Measurements from ENCODE around the gene TIMP2.

Gene TIMP2

DNA sequence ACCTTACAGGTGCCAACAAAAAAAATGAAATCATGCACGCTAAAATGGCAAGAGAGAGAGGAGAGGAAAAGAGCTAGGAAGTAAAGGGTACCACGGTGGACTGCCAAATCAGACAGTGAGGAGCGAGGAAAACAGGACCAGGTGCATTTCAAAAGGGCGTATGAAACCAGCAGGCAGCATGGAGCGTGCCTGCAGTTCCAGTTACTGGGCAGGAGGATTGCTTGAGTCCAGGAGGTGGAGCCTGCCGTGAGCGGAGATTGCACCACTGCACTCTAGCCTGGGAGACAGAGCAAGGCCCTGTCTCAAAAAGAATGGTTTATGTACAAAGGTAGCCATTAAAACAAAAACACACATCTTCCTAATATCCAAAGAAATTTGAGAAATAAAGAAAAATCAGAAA, 100.9 kb downstream of the TIMP2 start:
- TF ChIP-seq, protein P1, sequence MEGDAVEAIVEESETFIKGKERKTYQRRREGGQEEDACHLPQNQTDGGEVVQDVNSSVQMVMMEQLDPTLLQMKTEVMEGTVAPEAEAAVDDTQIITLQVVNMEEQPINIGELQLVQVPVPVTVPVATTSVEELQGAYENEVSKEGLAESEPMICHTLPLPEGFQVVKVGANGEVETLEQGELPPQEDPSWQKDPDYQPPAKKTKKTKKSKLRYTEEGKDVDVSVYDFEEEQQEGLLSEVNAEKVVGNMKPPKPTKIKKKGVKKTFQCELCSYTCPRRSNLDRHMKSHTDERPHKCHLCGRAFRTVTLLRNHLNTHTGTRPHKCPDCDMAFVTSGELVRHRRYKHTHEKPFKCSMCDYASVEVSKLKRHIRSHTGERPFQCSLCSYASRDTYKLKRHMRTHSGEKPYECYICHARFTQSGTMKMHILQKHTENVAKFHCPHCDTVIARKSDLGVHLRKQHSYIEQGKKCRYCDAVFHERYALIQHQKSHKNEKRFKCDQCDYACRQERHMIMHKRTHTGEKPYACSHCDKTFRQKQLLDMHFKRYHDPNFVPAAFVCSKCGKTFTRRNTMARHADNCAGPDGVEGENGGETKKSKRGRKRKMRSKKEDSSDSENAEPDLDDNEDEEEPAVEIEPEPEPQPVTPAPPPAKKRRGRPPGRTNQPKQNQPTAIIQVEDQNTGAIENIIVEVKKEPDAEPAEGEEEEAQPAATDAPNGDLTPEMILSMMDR (IDR thresholded peaks at IDR 0.05) = no peak
- no peak for DNase-seq
- peaks cover 69 to 100% (median 93%) of the 10 kb centered on the region in 3 donors for H3K36me3 ChIP-seq

GRCh38 chr17:78823282-78824046, 101.7 kb downstream of the TIMP2 start:
- Histone ChIP-seq H3K4me3 (no peak overlapping the region), H3K36me3 (peaks cover 69 to 100% (median 93%) of the 10 kb centered on the region in 3 donors), H3K27me3 (no peaks in the 10 kb centered on the region), H3K4me1 (peaks cover 0 to 4% (median 1%) of the 10 kb centered on the region in 4 donors), H3K9me3 (no peaks in the 10 kb centered on the region), H3K27ac (no peak overlapping the region)
- DNase-seq = no peak
- TF ChIP-seq, protein P1 (IDR thresholded peaks at IDR 0.05) = no peak
- intact Hi-C loops (cut with DNase I; ENCODE audit: low total_unique reads) = no loop called here

More for the DNA sequence above, 100.9 kb downstream of the TIMP2 start:
- Histone ChIP-seq H3K4me3 (no peak overlapping the region), H3K9me3 (no peaks in the 10 kb centered on the region), H3K27me3 (no peaks in the 10 kb centered on the region), H3K27ac (no peak overlapping the region), H3K4me1 (peaks cover 0 to 3% (median 1%) of the 10 kb centered on the region in 4 donors)
- intact Hi-C loops (cut with DNase I; ENCODE audit: low total_unique reads) = no loop called here

DNA sequence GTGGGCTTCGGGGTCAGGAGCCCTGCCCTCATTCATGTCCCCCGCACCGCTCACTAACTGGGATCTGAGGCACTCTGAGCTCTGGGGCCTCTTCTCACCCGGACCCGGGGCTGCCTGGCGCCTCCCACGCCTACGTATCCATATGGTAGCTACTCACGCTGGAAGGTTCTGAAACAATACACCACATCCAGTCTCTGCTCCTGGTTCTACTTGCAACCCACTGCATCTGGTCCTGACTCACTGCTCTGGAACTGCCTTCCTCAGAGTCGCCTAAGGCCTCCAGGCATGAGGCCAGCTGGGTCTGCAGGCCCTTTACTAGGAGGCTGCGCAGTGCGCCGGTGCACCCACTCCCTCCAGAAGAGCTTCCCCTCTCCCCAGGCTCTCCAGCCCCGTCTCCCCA, 102.6 kb downstream of the TIMP2 start:
- no peaks in the 10 kb centered on the region for H3K9me3 ChIP-seq
- H3K36me3 ChIP-seq = peaks cover 69 to 100% (median 93%) of the 10 kb centered on the region in 3 donors
- H3K27ac ChIP-seq = no peak overlapping the region
- H3K4me1 ChIP-seq = peaks cover 0 to 4% (median 1%) of the 10 kb centered on the region in 4 donors
- DNase-seq = no peak
- no peaks in the 10 kb centered on the region for H3K27me3 ChIP-seq
- intact Hi-C loops (cut with DNase I; ENCODE audit: low total_unique reads) = no loop called here
- no peak overlapping the region for H3K4me3 ChIP-seq
- TF ChIP-seq, protein P1 (IDR thresholded peaks at IDR 0.05) = no peak

DNA sequence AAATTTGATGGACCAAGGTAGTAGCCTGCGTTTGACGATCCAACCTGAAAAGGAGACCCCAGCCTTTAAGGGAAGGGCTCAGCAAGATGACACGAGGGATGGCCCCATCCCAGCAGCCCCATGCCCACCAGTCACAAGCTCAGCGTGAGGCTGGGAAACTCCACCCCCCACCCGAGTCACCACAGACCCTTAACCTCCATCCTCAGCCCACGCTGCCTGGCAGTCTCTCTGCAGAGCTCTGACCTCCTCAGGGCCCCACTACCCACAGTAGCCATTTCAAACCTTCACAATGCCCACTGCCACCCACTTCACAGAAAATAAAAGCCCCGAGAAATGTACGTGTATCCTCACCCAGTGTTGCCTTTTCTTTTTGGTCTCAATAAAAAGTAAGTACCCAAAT, 103.2 kb downstream of the TIMP2 start:
- Histone ChIP-seq H3K27ac (no peak overlapping the region), H3K4me3 (no peak overlapping the region), H3K27me3 (no peaks in the 10 kb centered on the region), H3K36me3 (peaks cover 69 to 100% (median 93%) of the 10 kb centered on the region in 3 donors), H3K4me1 (peaks cover 0 to 4% (median 1%) of the 10 kb centered on the region in 4 donors), H3K9me3 (no peaks in the 10 kb centered on the region)
- intact Hi-C loops (cut with DNase I; ENCODE audit: low total_unique reads) = no loop called here
- DNase-seq = no peak
- TF ChIP-seq, protein P1 (IDR thresholded peaks at IDR 0.05) = no peak

DNA sequence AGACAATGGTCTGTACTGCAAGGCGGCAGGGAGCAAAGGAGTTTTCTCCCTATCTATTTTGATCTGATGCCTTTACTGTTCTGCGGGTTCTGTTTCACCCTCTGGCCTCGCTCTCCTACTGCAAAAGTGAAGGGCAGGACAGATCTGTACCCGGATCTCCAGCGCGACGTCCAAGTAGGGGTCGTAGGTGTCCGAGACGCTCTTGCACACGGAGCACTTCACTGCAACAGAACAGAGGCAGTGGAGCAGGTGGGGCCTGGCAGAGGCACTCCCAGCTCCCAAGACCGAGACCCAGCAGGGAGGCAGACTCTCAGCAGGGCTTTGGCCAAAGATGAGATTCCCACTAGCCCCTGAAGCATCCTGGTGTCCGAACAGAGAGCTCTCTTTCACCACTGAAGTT, 104.3 kb downstream of the TIMP2 start:
- Histone ChIP-seq H3K4me1 (peaks cover 0 to 4% (median 1%) of the 10 kb centered on the region in 4 donors), H3K4me3 (no peak overlapping the region), H3K27ac (no peak overlapping the region), H3K27me3 (no peaks in the 10 kb centered on the region), H3K9me3 (no peaks in the 10 kb centered on the region), H3K36me3 (peaks cover 74 to 100% (median 93%) of the 10 kb centered on the region in 3 donors)
- DNase-seq = no peak
- intact Hi-C loops (cut with DNase I; ENCODE audit: low total_unique reads) = no loop called here
- TF ChIP-seq, protein P1 (IDR thresholded peaks at IDR 0.05) = no peak
